Measurements from ENCODE around the gene FUT1. TPM values are rescaled to one million over a fixed set of nuclear protein-coding genes. Genes with fewer than 3 reads are reported as not detected.

FUT1 gene
- total RNA-seq, 4 donors from 2014 or later: 0.54 to 3.5 (median 2.6) TPM

DNA sequence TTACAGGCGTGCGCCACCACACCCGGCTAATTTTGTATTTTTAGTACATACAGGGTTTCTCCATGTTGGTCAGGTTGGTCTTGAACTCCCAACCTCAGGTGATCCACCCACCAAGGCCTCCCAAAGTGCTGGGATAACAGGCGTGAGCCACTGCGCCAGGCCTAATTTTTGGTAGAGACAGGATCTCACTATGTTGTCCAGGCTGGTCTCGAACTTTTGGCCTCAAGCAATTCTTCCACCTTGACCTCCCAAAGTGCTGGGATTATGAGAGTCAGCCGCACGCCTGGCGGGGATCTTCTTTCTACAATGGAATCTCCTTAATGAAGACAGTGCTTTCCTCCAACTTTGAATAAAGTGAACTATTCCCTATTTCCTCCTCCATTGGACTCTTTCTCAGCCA is 17.8 kb downstream of the FUT1 start:
- Histone ChIP-seq H3K4me1 (peaks cover 0 to 16% (median 0%) of the 10 kb centered on the region in 3 donors), H3K27ac (no peak overlapping the region), H3K4me3 (no peak overlapping the region), H3K36me3 (peaks cover 0 to 4% of the 10 kb centered on the region in 2 donors), H3K9me3 (no peaks in the 10 kb centered on the region), H3K27me3 (peaks cover 31% of the 10 kb centered on the region)
- WGBS, 2 donors (ENCODE audit: low coverage in 1 of 2): 100% methylated on average over 3 of the region's 9 CpGs; no CpG with 5 or more reads in 1 of the 2 donors
- no peak for ATAC-seq
- TF ChIP-seq POLR2A (IDR thresholded peaks at IDR 0.05) (no peak), POLR2AphosphoS5 (IDR thresholded peaks at IDR 0.05) (no peak), EP300 (IDR thresholded peaks at IDR 0.05) (no peak)
- TF ChIP-seq, protein P1, sequence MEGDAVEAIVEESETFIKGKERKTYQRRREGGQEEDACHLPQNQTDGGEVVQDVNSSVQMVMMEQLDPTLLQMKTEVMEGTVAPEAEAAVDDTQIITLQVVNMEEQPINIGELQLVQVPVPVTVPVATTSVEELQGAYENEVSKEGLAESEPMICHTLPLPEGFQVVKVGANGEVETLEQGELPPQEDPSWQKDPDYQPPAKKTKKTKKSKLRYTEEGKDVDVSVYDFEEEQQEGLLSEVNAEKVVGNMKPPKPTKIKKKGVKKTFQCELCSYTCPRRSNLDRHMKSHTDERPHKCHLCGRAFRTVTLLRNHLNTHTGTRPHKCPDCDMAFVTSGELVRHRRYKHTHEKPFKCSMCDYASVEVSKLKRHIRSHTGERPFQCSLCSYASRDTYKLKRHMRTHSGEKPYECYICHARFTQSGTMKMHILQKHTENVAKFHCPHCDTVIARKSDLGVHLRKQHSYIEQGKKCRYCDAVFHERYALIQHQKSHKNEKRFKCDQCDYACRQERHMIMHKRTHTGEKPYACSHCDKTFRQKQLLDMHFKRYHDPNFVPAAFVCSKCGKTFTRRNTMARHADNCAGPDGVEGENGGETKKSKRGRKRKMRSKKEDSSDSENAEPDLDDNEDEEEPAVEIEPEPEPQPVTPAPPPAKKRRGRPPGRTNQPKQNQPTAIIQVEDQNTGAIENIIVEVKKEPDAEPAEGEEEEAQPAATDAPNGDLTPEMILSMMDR (IDR thresholded peaks at IDR 0.05): no peak

DNA sequence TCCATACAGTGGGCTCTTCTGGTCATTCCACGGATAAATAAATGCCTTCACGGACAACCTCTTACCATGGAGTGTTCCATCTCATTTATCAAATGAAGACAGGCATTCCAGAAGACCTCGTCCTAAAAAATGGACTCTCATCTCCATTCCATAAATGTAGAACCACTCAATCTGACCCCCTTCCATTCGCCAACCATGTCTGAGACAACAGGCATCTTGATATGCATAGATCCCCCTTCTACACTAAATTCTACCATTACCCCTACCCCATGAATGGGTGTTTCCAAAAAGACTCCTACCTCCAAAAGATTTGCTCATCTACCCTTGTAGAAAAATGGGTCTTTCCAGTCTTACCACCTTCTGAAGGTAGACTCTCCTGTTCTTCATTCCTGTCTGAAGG is 21.0 kb downstream of the FUT1 start:
- Histone ChIP-seq H3K9me3 (no peaks in the 10 kb centered on the region), H3K36me3 (peaks cover 0 to 8% of the 10 kb centered on the region in 2 donors), H3K4me3 (no peak overlapping the region), H3K27me3 (peaks cover 41% of the 10 kb centered on the region), H3K4me1 (peaks cover 0 to 7% (median 0%) of the 10 kb centered on the region in 3 donors), H3K27ac (no peak overlapping the region)
- no peak for ATAC-seq
- TF ChIP-seq EP300 (IDR thresholded peaks at IDR 0.05) (no peak), POLR2AphosphoS5 (IDR thresholded peaks at IDR 0.05) (no peak), POLR2A (IDR thresholded peaks at IDR 0.05) (no peak)
- TF ChIP-seq, protein P1 (IDR thresholded peaks at IDR 0.05): no peak
- whole genome bisulfite sequencing, 2 donors (ENCODE audit: low coverage in 1 of 2): 86 to 90% methylated on average over 4 of the region's 4 CpGs

DNA sequence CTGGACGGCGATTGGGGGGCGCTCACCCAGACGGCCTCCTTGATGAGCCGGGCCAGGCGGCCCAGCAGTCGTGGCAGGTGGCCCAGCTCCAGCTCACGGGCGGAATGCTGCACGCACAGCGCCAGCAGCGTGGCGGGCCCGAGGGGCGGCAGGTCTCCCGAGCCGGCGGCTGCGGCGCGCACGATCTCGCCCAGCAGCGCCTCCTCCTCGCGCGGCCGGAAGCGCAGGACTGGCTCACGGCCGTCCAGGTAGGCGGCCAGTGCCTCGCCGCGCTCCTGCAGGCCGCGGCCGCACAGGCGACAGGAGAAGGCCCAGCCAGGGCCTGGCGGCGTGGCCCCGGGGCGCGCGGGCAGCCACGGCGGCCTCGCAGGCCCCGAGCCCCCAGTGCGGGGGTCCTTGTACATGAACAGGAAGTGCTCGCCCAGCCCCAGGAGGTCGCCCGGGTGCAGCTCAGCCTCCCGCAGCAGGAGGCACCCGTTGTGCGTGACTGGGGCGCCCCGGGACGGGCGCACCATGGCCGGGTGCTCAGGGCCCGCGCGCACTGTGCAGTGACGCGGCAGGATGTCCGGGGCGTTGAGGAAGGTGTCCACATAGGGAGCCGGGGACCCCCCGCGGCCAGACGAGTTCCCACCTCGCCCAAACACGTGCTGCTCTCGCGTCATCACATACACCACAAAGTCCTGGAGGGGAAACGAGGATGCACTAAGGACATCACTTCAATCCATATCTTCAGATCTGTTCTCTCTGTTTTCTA is 23.4 kb downstream of the FUT1 start:
- Histone ChIP-seq H3K9me3 (no peaks in the 10 kb centered on the region), H3K27me3 (peaks cover 36% of the 10 kb centered on the region), H3K4me1 (peaks cover 0 to 19% (median 6%) of the 10 kb centered on the region in 3 donors), H3K27ac (peak overlapping the region in 2 of 4 donors; percentile 32 to 43), H3K36me3 (peaks cover 0 to 8% of the 10 kb centered on the region in 2 donors), H3K4me3 (peak overlapping the region; percentile 16 to 42)
- WGBS, 2 donors (ENCODE audit: low coverage in 1 of 2): 35 to 64% methylated on average over 8 to 9 of the region's 77 CpGs
- no peak for TF ChIP-seq POLR2AphosphoS5 (IDR thresholded peaks at IDR 0.05)
- TF ChIP-seq, protein P1 (IDR thresholded peaks at IDR 0.05): peak in 2 of 4 experiments; percentile 6 to 12
- peak in 1 of 2 donors; percentile 26 for TF ChIP-seq POLR2A (IDR thresholded peaks at IDR 0.05)
- ATAC-seq: no peak

DNA sequence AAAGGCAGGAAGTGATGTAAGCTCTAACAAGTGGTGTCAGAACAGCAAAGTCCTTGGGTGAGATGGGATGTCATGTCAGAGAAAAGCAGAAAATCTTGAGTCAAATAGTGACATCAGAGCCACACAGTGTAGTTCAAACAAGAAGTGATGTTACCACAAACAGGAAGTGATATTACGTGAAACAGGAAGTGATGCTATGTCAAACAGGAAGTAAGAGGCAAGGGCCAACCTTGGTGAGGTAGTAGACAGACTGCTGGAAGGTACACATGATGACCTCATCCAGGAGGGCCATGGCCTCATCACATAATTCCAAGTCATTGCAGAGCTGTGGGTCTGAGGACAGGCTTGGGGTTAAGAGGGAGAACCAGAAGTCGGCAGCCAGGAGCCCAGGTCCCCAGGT is 25.9 kb downstream of the FUT1 start:
- no peak for TF ChIP-seq POLR2AphosphoS5 (IDR thresholded peaks at IDR 0.05)
- H3K27me3 ChIP-seq: peaks cover 26% of the 10 kb centered on the region
- H3K36me3 ChIP-seq: peaks cover 0 to 4% of the 10 kb centered on the region in 2 donors
- 57 to 72% methylated on average over 1 of the region's 2 CpGs for WGBS, 2 donors (ENCODE audit: low coverage in 1 of 2)
- peak; percentile 2 for ATAC-seq
- H3K9me3 ChIP-seq: no peaks in the 10 kb centered on the region
- peaks cover 0 to 21% (median 6%) of the 10 kb centered on the region in 3 donors for H3K4me1 ChIP-seq
- no peak overlapping the region for H3K4me3 ChIP-seq
- H3K27ac ChIP-seq: peak overlapping the region in 3 of 4 donors; percentile 42 to 73 (median 67)

DNA sequence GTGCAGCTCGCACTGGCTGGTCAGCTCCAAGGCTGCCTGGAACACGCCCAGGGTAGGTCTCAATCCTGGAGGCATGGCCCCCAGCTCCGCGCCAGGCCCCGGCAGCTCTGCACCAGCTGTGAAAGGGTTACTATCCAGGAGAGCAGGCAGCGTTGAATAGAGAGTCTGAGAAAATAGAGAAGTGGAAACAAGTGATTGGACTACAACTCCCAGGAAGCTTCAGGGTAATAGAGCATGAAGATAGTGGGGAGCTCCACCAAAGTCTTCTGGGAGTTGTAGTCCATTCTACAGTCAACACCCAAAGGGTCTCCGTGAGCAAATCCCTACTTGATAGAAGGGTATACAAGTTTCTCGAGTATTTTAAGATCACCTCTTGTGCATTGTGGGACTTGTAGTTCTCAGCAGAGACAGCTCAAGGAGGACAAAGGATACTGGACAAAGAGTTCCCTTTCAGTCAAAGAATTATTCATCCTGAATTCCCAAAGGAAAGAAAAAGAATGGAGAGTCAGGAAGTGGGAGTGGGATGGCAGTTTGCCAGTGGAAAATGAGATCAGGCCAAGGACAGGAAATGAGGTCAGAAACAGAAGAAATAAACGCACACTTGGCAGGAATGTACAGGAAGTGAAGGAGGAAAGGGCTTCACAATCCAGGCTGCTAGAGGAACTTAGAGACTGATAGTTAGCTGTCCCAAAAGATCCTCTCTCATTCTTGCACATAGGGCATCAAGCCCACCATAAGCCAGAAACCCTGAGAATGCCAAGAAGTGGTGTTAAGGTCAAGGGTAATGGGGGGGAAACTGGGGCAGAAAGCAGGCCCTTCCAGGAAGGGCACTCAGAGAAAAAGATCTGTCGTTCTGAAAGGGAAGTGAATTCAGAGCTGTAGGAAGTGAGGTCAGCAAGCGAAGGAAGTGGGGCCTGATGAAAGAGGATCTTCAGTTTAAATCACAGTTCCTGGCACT is 27.4 kb downstream of the FUT1 start:
- peak; percentile 55 for TF ChIP-seq POLR2AphosphoS5 (IDR thresholded peaks at IDR 0.05)
- TF ChIP-seq EP300 (IDR thresholded peaks at IDR 0.05): no peak
- TF ChIP-seq, protein P1 (IDR thresholded peaks at IDR 0.05): no peak
- no peak for TF ChIP-seq POLR2A (IDR thresholded peaks at IDR 0.05)
- peak; percentile 11 for ATAC-seq
- Histone ChIP-seq H3K27ac (peak overlapping the region; percentile 32 to 79 (median 70)), H3K4me3 (no peak overlapping the region), H3K4me1 (peaks cover 0 to 34% (median 11%) of the 10 kb centered on the region in 3 donors), H3K36me3 (peaks cover 0 to 11% of the 10 kb centered on the region in 2 donors), H3K27me3 (peaks cover 14% of the 10 kb centered on the region), H3K9me3 (no peaks in the 10 kb centered on the region)
- WGBS, 2 donors (ENCODE audit: low coverage in 1 of 2): 31 to 36% methylated on average over 5 to 10 of the region's 11 CpGs

Data from gastroesophageal sphincter (tissue), 4 donors.